NCI-H1092 treated with DMSO at 0.1 percent for 48 hours (cell line): Measurements from ENCODE around the gene PTP4A2.
"Not testable (repeated sequence)": the region's sequence is repeated elsewhere in the genome, so short reads cannot be mapped to it uniquely, and the experiment has no call there.

Experiments
- DNase-seq: peaks from one replicate; lab custom pipeline; 2025; lab: John Stamatoyannopoulos, UW

PTP4A2 gene

GRCh38 chr1:31924839-31925238 lies 13.3 kb downstream of the PTP4A2 start:
- no peak for DNase-seq

GRCh38 chr1:31923901-31924535 lies 14.2 kb downstream of the PTP4A2 start:
- no peak for DNase-seq

DNA sequence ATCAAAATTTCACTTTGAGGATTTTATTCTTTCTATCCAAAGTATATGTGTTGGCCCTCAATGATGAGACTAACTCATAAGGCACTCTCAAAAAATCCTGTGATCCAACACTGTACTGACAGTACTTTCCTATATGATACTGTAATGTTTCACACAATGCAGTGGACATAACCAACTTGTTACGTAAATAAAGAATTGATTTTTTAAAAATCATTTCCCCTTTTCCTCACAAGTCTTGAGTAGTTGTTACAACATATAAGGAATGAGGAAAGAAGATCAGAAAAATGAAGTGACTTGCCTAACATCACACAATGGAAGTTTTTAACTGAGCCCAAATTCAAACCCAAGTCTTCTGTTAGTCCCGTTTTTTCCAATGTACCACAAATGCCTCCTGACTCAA lies 17.2 kb downstream of the PTP4A2 start:
- no peak for DNase-seq

GRCh38 chr1:31919591-31919990 lies 18.6 kb downstream of the PTP4A2 start:
- DNase-seq, result no peak

DNA sequence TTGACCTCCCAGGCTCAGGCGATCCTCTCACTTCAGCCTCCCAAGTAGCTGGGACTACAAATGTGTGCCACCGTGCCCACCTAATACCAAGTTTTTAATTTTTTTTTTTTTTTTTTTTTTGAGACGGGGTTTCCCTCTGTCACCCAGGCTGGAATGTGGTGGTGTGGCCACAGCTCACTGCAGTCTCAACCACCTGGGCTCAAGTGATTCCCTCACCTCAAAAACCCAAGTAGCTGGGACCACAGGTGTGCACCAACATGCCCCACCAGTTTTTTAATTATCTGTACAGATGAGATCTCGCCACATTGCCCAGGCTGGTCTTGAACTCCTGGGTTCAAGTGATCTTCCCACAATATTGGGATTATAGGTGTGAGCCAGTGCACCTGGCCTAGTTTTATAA lies 22.7 kb downstream of the PTP4A2 start:
- DNase-seq, result no peak

DNA sequence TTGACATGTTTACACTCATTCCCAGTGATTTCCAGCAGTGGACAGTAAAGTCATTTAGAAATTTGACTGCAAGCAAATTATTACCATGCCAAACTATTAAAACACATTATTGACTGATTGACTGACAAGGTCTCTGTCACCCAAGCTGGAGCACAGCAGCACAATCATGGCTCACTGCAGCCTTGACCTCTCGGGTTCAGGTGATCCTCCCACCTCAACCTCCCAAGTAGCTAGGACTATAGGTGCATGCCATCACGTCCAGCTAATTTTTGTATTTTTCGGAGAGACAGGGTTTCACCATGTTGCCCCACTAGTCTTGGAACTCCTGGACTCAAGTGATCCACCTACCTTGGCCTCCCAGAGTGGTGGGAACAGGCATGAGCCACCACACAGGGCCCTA lies 24.2 kb downstream of the PTP4A2 start:
- no peak for DNase-seq

GRCh38 chr1:31912839-31913239 lies 25.3 kb downstream of the PTP4A2 start:
- no peak for DNase-seq

DNA sequence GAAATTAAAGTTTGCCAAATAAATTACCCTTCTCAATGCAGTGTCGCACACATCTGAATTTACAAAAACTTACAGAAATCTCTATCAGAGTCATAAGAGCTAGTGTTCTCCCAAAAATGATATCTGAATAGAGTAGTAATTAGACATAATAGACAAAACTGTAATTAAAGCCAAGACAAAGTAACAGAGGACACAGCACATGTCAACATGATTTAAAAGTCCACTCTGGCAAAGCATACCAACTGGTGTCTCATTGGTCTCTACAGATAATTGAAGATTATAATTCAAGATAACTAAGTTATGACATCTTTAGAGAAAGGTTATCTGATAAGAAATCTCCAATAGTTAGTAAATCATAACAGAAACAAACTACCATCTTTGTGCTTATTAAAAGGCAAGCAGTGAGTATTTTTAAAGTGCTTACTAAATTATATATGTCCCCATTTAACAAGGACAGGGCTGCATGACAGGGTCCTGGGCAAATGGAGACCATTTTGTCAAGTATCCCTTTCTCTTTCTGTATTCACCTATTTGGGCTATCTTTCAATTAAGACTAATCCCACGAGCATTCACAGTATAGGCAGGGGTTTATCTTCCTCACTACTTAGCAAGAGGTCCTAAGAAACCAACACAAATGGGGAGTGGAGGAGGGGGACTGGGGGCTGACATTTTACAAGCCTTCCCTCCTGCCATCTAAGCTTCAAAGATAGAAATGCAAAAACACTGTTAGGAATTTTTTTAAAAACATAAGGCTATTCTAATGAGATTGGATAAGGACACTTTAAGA lies 26.0 kb downstream of the PTP4A2 start:
- DNase-seq, result no peak

GRCh38 chr1:31910933-31911332 lies 27.2 kb downstream of the PTP4A2 start:
- no peak for DNase-seq

- DNase-seq, result no peak
Measured at GRCh38 chr1:31909691-31910090, 28.5 kb downstream of the PTP4A2 start.

- no peak for DNase-seq
Measured at GRCh38 chr1:31906557-31906956, 31.6 kb downstream of the PTP4A2 start.

DNA sequence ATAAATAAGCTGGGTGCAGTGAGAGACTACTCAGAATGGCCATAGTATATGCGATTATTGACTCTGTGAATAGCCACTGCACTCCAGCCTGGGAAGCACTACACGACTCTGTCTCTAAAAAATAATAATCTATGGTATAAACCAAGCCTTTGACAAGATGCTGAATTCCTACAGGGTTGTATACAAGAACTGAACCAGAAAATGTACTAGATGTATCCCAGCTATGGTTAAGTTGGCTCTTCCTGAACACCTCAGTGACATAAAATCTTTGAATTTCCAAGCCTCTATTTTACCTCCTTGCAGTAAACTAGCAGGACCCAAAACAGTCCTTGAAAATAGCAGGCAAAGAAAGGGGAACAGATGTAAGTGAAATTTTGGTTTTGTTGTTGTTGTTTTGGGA lies 32.5 kb downstream of the PTP4A2 start:
- no peak for DNase-seq

DNA sequence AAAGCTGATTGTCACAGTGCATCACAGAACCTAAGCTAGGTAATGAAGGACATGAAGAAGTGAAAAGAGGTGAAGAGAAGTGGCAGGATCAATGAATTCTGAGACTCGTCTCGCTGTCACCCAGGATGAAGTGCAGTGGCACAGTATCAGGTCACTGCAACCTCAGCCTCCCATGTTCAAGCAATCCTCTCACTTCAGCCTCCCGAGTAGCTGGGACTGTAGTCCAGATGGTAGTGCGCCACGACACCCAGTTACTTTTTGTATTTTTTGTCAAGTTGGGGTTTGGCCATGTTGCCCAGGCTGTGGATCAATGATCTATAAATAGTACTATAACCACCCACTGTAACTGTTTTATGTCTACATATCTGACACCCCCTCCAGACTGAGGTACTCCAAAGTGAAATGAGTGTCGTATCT lies 33.1 kb downstream of the PTP4A2 start:
- DNase-seq, result no peak

DNA sequence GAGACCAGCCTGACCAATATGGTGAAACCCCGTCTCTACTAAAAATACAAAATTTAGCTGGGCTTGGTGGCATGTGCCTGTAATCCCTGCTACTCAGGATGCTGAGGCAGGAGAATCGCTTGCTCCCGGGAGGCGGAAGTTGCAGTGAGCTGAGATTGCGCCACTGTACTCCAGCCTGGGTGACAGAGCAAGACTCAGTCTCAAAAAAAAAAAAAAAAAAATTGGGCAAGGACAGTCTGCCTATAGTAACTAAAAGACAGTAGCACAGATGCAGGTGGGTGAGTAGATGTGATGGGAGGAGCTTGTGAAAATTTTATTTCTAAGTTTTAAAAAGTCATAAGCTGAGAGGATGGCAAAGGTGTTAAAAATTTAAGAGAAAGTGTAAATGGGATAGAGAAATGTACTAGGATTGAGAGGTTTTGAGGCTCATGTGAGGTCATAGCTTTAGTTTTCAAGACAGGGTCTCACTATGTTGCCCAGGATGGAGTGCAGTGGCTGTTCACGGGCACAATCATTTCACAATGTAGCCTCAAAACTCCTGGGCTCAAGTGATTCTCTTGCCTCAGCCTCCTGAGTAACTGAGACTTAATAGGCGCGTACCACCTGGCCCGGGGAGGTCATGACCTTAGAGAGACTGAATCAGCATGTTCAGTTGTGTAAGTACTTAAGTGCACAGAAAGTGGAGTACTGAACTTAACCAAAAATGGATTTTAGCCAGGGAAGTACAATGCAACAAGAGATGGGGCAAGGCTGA lies 33.7 kb downstream of the PTP4A2 start:
- no peak for DNase-seq

DNA sequence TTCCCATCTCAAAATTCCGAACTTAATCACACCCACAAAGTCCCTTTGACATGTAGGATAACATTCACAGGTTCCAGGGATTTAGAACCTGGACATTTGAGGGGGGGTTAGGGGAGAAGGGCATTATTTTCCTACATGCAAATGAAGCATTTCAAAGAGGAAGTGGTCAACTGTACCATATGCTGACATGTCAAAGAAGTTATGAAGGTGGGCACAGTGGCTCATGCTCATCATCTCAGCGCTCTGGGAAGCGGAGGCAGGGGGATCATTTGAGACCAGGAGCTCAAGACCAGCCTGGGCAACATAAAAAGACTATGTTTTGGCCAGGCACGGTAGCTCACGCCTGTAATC lies 35.7 kb downstream of the PTP4A2 start:
- no peak for DNase-seq

DNA sequence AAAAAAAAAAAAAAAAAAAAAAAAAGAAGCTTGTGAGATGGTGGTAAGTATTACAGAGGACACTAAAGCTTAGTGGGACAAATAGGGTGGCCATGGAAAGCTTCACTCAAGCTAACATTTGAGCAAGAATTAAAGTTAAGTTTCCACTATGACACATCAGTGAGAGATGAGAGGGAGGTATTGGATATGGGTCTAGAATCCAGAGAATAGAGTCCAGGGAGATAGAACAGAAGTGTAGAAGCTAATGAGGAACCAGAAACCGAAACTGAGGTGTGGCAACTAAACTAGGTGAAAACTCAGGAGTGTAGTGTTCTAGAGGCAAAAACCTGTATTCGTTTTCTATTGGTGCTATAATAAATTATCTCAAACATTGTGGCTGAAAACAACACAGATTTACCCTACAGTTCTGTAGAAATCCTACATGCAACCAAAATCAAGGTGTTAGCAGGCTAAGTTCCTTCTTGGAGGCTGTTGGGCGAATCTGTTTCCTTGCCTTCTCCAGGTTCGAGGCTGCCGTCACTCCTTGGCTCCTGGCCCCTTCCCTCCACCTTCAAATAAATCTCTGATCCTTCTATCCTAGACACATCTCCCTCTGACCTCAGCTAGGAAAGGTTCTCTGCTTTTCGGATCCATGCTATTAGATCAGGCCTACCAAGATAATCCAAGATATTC lies 36.2 kb downstream of the PTP4A2 start:
- no peak for DNase-seq

DNA sequence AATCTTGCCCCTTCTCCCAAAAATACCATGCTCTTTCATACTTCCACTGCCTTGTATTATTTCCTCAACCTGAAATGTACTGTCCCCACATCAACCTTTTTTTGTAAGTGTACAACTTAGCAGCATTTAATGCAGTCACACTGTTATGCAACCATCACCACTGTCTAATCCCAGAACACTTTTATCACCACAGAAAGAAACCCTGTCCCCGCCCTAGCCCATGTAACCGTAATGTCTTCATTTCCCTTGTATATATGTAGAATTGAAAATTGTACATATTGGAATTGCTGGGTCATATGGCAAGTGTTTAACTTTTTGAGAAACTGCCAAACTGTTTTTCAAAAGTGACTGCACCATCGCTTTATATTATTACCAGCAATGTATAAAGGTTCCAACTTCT lies 37.4 kb downstream of the PTP4A2 start:
- no peak for DNase-seq

DNA sequence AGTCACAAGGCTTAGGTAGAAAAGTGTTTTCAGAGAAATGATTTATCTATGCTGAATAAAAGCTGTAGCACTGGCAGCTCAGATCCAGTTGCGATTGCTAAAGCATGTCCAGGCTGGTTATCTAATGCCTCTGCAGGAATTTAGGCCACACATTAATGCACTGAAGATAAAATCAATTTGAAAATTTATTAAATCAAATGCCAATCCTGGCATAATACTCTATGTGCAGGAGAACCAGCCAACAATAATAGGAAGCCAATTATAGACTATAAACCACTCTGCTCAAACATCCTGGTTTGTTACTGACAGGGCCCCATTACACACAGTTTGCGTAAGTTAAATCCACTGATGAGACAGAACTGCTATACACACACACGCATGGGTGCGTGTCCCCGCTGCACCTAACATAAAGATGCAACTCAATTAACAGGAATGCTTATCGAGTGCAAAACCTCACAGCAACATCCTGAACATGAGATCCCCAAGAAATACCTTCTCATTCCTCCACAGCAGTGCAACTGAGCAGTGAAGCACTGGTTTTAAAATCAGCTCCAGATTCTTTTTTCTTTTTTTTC lies 40.6 kb downstream of the PTP4A2 start:
- DNase-seq, result no peak

DNA sequence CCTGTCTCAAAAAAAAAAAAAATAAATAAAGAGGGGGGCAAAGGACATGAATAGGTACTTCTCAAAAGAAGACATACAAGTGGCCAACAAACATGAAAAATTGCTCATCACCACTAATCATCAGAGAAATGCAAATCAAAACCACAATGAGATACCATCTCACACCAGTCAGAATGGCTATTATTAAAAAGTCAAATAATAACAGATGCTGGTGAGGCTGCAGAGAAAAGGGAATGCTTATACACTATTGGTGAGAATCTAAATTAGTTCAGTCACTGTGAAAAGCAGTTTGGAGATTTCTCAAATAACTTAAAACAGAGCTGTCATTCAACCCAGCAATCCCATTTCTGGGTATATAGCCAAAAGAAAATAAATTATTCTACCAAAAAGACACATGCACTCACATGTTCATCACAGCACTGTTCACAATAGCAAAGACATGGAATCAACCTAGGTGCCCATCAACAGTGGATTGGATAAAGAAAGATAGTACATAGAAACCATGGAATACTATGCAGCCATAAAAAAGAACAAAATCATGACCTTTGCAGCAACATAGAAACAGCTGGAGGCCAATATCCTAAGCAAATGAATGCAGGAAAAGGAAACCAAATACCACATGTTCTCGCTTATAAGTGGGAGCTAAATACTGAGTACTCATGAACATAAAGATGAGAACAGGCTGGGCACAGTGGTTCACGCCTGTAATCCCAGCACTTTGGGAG lies 42.5 kb downstream of the PTP4A2 start:
- DNase-seq, result not testable (repeated sequence)

- DNase-seq, result no peak
Measured at GRCh38 chr1:31891280-31891679, 46.9 kb downstream of the PTP4A2 start.

GRCh38 chr1:31888291-31888690 lies 49.9 kb downstream of the PTP4A2 start:
- DNase-seq, result no peak

GRCh38 chr1:31886866-31887265 lies 51.3 kb downstream of the PTP4A2 start:
- DNase-seq, result no peak
